Keratinocyte (primary cell): ENCODE measurements around the gene KCNF1. TPM values are rescaled to one million over a fixed set of nuclear protein-coding genes. Genes with fewer than 3 reads are reported as not detected.

Source experiments
- DNase-seq: peaks from one replicate; pipeline ENCODE4 v3.0.0-alpha.2; 2011; ENCODE audit warnings: low read depth, missing footprints, low spot score
- FAIRE-seq: peaks from 2 replicates; lab custom pipeline; 2011; peaks lifted over from hg19 to GRCh38; lab: Jason Lieb, UNC
- H2AFZ ChIP-seq: 2 replicates; pipeline ENCODE4 v1.6.0; 2012; ENCODE audit warnings: low read length, control low read depth, inconsistent platforms; ENCODE audit not compliant: control insufficient read depth
- H3K27ac ChIP-seq: 2 replicates; pipeline ENCODE4 v1.5.1; 2011; ENCODE audit warnings: low read length; ENCODE audit not compliant: control insufficient read depth, insufficient read depth
- H3K27me3 ChIP-seq: 3 replicates; pipeline ENCODE4 v1.6.0; 2011; ENCODE audit warnings: low read length; ENCODE audit not compliant: control insufficient read depth, insufficient read depth; ENCODE audit errors: extremely low read depth
- H3K36me3 ChIP-seq, 2 experiments: 2 replicates in 1 of 2; 3 replicates in 1 of 2; pipeline ENCODE4 v1.5.1; 2011; ENCODE audit warnings: low read length in 2 of 2, mild to moderate bottlenecking in 1 of 2; ENCODE audit not compliant: control insufficient read depth in 2 of 2, insufficient read depth in 2 of 2; ENCODE audit errors: extremely low read depth in 1 of 2
- H3K4me1 ChIP-seq: 3 replicates; pipeline ENCODE4 v1.5.1; 2011; ENCODE audit warnings: low read length; ENCODE audit not compliant: control insufficient read depth, insufficient read depth; ENCODE audit errors: extremely low read depth
- H3K4me2 ChIP-seq: 3 replicates; pipeline ENCODE4 v1.6.0; 2011; ENCODE audit warnings: low read depth, low read length; ENCODE audit not compliant: control insufficient read depth, insufficient read depth; ENCODE audit errors: extremely low read depth
- H3K4me3 ChIP-seq, 3 experiments: fragments of 200-600 bp in 1 of 3; sonication (generic) in 1 of 3; 2 replicates in 2 of 3; 3 replicates in 1 of 3; pipeline ENCODE4 v1.5.1; 2011 to 2016; ENCODE audit warnings: low read length in 3 of 3, mild to moderate bottlenecking in 3 of 3, control low read depth in 2 of 3, inconsistent platforms in 1 of 3, low read depth in 1 of 3, mixed read lengths in 1 of 3, mixed run types in 1 of 3, moderate library complexity in 1 of 3; ENCODE audit not compliant: control insufficient read depth in 2 of 3, insufficient read depth in 2 of 3; ENCODE audit errors: extremely low read depth in 1 of 3
- H3K79me2 ChIP-seq: 2 replicates; pipeline ENCODE4 v1.6.0; 2012; ENCODE audit warnings: low read length; ENCODE audit not compliant: control insufficient read depth, insufficient read depth
- H3K9ac ChIP-seq: 3 replicates; pipeline ENCODE4 v1.6.0; 2011; ENCODE audit warnings: low read length; ENCODE audit not compliant: control insufficient read depth, insufficient read depth; ENCODE audit errors: extremely low read depth
- H3K9me1 ChIP-seq: 3 replicates; pipeline ENCODE4 v1.6.0; 2011; ENCODE audit warnings: low read length; ENCODE audit not compliant: control insufficient read depth, insufficient read depth; ENCODE audit errors: extremely low read depth
- H3K9me3 ChIP-seq: 2 replicates; pipeline ENCODE4 v1.5.1; 2012; ENCODE audit warnings: low read depth, low read length; ENCODE audit not compliant: control insufficient read depth
- H4K20me1 ChIP-seq: 3 replicates; pipeline ENCODE4 v1.6.0; 2011; ENCODE audit warnings: low read length; ENCODE audit not compliant: control insufficient read depth, insufficient read depth; ENCODE audit errors: extremely low read depth
- CTCF ChIP-seq, 3 experiments: IDR thresholded peaks in 1 of 3; conservative IDR thresholded peaks in 1 of 3; optimal IDR thresholded peaks in 1 of 3; 2 replicates in 2 of 3; 3 replicates in 1 of 3; pipeline versions ENCODE3 to v1.5.1; 2011; ENCODE audit warnings: low read length in 3 of 3, mild to moderate bottlenecking in 3 of 3, moderate library complexity in 2 of 3, control low read depth in 1 of 3, inconsistent platforms in 1 of 3; ENCODE audit not compliant: insufficient read depth in 2 of 3; ENCODE audit errors: extremely low read depth in 1 of 3
- EZH2 ChIP-seq: IDR thresholded peaks from one replicate; pipeline ENCODE4 v1.6.1; 2012; ENCODE audit warnings: inconsistent platforms, mild to moderate bottlenecking, low read length, moderate library complexity
- dilution Hi-C: fragments of 300-500 bp; cut with MboI; formaldehyde crosslinking; loops from one replicate; pipeline ENCODE4 v1.7.0; 2020; ENCODE audit warnings: low sequenced_read_pairs; ENCODE audit not compliant: extremely low pct_ligation_motif_present
- polyA plus RNA-seq, 5 experiments: library from polyadenylated mRNA; depleted of rRNA in 3 of 5; stranded (reverse) in 3 of 5; stranded (forward) in 1 of 5; unstranded in 1 of 5; fragments of >200 nt; gene quantifications; 1 replicate in 1 of 5; 2 replicates in 3 of 5; 3 replicates in 1 of 5; pipeline versions ENCODE4 v1.2.1 to v1.2.3, GENCODE V29; 2011 to 2012; ENCODE audit warnings: missing spikeins in 2 of 5, low read depth in 1 of 5, low replicate concordance in 1 of 5

Gene KCNF1
- polyA plus RNA-seq, 1 donor (not counting 4 experiments of a cell fraction or from before 2014, with no cell fraction given): 0.05 TPM

DNA sequence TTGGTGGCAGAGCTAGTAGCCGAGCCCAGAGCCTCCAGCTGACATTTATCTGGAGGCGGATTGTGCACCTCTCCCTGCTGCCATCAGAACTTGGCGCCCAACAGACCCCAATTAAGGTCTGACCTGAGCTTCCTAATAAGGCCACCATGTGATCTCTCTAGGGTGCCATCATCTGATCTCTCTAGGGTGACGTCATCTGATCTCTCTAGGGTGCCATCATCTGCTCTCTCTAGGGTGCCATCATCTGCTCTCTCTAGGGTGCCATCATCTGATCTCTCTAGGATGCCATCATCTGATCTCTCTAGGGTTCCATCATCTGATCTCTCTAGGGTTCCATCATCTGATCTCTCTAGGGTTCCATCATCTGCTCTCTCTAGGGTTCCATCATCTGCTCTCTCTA lies 6.2 kb downstream of the KCNF1 start:
- dilution Hi-C loops: no loop called here

DNA sequence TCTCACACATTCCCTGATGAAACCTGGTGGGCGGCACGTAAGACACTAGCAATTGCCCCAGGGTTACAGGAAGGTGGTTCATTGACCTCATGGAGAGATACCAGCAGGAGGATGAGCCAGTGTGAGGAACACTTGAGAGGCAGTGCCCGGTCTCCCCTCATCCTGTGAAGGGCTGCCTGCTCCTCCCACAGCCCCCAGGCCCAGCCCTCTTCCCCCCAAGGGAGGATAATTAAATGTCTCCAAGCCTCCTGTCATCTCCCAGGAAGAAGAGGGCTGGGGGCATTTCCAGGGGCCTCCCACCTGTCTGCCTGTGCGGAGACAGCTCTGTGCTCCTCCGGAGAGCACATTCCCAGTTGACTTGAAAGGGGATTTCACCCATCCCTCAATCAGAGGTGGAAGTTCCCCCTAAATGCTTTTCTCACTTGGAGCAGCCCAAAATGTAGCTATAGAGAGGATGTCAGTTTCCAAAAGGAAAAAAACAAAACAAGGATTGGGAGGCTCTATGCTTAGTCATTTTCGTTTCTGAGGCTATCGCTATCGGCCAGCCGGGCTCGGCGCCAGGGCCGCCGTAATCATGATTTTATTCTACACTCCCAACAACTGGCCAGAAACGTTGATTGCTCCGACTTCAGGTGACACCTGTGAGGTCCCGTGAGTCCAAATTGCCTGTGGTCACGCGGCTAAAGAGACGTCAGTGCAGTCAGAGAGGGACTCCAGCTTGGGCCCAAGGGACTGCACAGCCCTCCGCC lies 7.1 kb downstream of the KCNF1 start:
- H3K9me1 ChIP-seq: no peaks in the 10 kb centered on the region
- H3K9ac ChIP-seq: no peak overlapping the region
- H3K36me3 ChIP-seq: no peaks in the 10 kb centered on the region
- FAIRE-seq: no peak
- no peak overlapping the region for H3K4me2 ChIP-seq
- no peak for DNase-seq
- no peak for TF ChIP-seq CTCF (optimal IDR thresholded peaks at IDR 0.05 in 1 of 3, IDR thresholded peaks at IDR 0.05 in 1 of 3, conservative IDR thresholded peaks at IDR 0.05 in 1 of 3; ENCODE audit: extremely low read depth in 1 of 3, insufficient read depth in 2 of 3, low read length in 3 of 3)
- no peak overlapping the region for H2AFZ ChIP-seq
- no peaks in the 10 kb centered on the region for H3K4me1 ChIP-seq
- dilution Hi-C loops: no loop called here
- peaks cover 28% of the 10 kb centered on the region for H3K27me3 ChIP-seq
- no peak overlapping the region for H3K4me3 ChIP-seq
- H3K9me3 ChIP-seq: no peaks in the 10 kb centered on the region
- H3K79me2 ChIP-seq: no peaks in the 10 kb centered on the region
- H4K20me1 ChIP-seq: no peaks in the 10 kb centered on the region
- no peak overlapping the region for H3K27ac ChIP-seq

More for the DNA sequence above, 6.2 kb downstream of the KCNF1 start:
- H3K79me2 ChIP-seq: no peaks in the 10 kb centered on the region
- no peak overlapping the region for H3K9ac ChIP-seq
- H3K4me2 ChIP-seq: no peak overlapping the region
- H3K27ac ChIP-seq: no peak overlapping the region
- peaks cover 37% of the 10 kb centered on the region for H3K27me3 ChIP-seq
- H3K36me3 ChIP-seq: no peaks in the 10 kb centered on the region
- H3K9me3 ChIP-seq: no peaks in the 10 kb centered on the region
- no peak for TF ChIP-seq EZH2
- TF ChIP-seq CTCF (optimal IDR thresholded peaks at IDR 0.05 in 1 of 3, IDR thresholded peaks at IDR 0.05 in 1 of 3, conservative IDR thresholded peaks at IDR 0.05 in 1 of 3; ENCODE audit: extremely low read depth in 1 of 3, insufficient read depth in 2 of 3, low read length in 3 of 3): no peak
- DNase-seq (no peak), FAIRE-seq (no peak)
- H3K9me1 ChIP-seq: no peaks in the 10 kb centered on the region
- H3K4me1 ChIP-seq: no peaks in the 10 kb centered on the region
- no peak overlapping the region for H2AFZ ChIP-seq
- H3K4me3 ChIP-seq: no peak overlapping the region
- H4K20me1 ChIP-seq: no peaks in the 10 kb centered on the region
